Tibial artery (tissue), 4 donors: ENCODE data around the gene MED12L.

Experiments used
- DNase-seq, 2 donors: peaks; one replicate each; pipeline ENCODE4 v3.0.0-alpha.2; 2019
- H3K27ac ChIP-seq, 2 donors: fragments of 200-600 bp; sonication (generic) in 1 of 2; 1 replicate in 1 of 2; 2 replicates in 1 of 2; pipeline ENCODE4 v1.5.1; 2018 to 2019; ENCODE audit warnings: mild to moderate bottlenecking in 1 of 2
- H3K27me3 ChIP-seq, 2 donors: fragments of 200-600 bp; sonication (generic) in 1 of 2; one replicate each; pipeline versions ENCODE4 v1.5.1 to v1.6.0; 2016 to 2019
- H3K36me3 ChIP-seq, 3 donors: fragments of 200-600 bp; sonication (generic) in 2 of 3; one replicate each; pipeline ENCODE4 v1.5.1; 2016 to 2019; ENCODE audit warnings: mild to moderate bottlenecking in 2 of 3
- H3K4me1 ChIP-seq, 4 donors: fragments of 200-600 bp; sonication (generic) in 2 of 4; 1 replicate in 3 of 4; 2 replicates in 1 of 4; pipeline ENCODE4 v1.5.1; 2016 to 2019
- H3K4me3 ChIP-seq, 2 donors: fragments of 200-600 bp; sonication (generic) in 1 of 2; 1 replicate in 1 of 2; 2 replicates in 1 of 2; pipeline ENCODE4 v1.5.1; 2018 to 2019; ENCODE audit warnings: mild to moderate bottlenecking in 2 of 2
- H3K9me3 ChIP-seq, 3 donors: fragments of 200-600 bp; sonication (generic) in 1 of 3; one replicate each; pipeline ENCODE4 v1.5.1; 2016 to 2019
- intact Hi-C: fragments of 100-400 bp; cut with DNase I; formaldehyde crosslinking; loops from one replicate; pipeline ENCODE4 v1.15.0; 2023; ENCODE audit warnings: low total_unique reads
- TF ChIP-seq, protein P1 (sequence below), 2 experiments: fragments of 200-600 bp in 1 of 2; fragments of 450-650 bp in 1 of 2; IDR thresholded peaks; one replicate each; pipeline ENCODE4 v1.5.1; 2017 to 2019; ENCODE audit warnings: antibody characterized with exemption in 2 of 2, mild to moderate bottlenecking in 1 of 2, moderate library complexity in 1 of 2

The MED12L gene

DNA sequence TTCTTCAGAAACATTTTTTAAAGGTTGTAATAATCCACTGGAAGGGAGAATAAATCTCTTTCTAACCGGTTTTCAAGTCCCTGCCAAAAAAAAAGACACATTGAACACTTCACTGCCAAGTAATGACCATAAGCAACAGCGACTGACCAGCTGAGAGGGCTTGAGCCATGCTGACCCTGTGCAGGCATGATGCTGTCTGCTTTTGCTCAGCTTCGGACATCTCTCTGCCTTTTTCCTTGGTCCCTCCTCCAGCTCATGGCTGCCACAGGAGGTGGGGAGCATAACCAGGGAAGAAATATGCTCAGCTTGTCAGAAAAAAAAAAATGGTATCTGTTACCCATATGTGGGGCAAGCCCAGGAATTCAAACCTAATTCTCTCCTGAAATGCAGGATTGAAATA lies 373.9 kb downstream of the MED12L start:
- intact Hi-C loops, result no loop called here
- TF ChIP-seq, protein P1, sequence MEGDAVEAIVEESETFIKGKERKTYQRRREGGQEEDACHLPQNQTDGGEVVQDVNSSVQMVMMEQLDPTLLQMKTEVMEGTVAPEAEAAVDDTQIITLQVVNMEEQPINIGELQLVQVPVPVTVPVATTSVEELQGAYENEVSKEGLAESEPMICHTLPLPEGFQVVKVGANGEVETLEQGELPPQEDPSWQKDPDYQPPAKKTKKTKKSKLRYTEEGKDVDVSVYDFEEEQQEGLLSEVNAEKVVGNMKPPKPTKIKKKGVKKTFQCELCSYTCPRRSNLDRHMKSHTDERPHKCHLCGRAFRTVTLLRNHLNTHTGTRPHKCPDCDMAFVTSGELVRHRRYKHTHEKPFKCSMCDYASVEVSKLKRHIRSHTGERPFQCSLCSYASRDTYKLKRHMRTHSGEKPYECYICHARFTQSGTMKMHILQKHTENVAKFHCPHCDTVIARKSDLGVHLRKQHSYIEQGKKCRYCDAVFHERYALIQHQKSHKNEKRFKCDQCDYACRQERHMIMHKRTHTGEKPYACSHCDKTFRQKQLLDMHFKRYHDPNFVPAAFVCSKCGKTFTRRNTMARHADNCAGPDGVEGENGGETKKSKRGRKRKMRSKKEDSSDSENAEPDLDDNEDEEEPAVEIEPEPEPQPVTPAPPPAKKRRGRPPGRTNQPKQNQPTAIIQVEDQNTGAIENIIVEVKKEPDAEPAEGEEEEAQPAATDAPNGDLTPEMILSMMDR (IDR thresholded peaks at IDR 0.05), result no peak
- H3K4me3 ChIP-seq, result no peak overlapping the region
- H3K4me1 ChIP-seq, result peaks cover 0 to 9% (median 4%) of the 10 kb centered on the region in 4 donors
- no peaks in the 10 kb centered on the region for H3K36me3 ChIP-seq
- H3K27me3 ChIP-seq, result peaks cover 0 to 10% of the 10 kb centered on the region in 2 donors
- DNase-seq, result no peak
- no peaks in the 10 kb centered on the region for H3K9me3 ChIP-seq
- no peak overlapping the region for H3K27ac ChIP-seq

DNA sequence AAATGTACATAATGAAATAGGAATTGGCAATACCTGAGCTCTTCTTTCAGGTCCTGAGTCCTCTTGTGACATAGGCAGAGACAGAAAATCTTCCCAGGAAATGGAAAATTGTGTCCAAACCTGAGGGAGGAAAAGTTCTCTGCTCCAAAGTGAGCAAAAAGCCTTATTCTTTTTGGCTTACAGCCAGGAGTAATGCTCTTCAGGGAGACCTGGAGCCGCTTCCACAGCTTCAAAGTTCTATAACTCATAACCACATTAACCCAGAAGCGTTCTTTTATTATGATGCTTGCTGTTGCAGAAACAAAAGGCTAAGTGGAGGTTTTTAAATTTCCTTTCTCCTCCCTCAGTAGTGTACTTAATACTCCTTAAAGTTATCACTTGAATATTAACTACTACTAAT lies 374.8 kb downstream of the MED12L start:
- no peak overlapping the region for H3K27ac ChIP-seq
- DNase-seq, result no peak
- peaks cover 0 to 10% of the 10 kb centered on the region in 2 donors for H3K27me3 ChIP-seq
- peaks cover 0 to 9% (median 4%) of the 10 kb centered on the region in 4 donors for H3K4me1 ChIP-seq
- peak overlapping the region in 1 of 2 donors; percentile 49 for H3K4me3 ChIP-seq
- intact Hi-C loops, result no loop called here
- H3K9me3 ChIP-seq, result no peaks in the 10 kb centered on the region
- H3K36me3 ChIP-seq, result no peaks in the 10 kb centered on the region
- TF ChIP-seq, protein P1 (IDR thresholded peaks at IDR 0.05), result no peak

DNA sequence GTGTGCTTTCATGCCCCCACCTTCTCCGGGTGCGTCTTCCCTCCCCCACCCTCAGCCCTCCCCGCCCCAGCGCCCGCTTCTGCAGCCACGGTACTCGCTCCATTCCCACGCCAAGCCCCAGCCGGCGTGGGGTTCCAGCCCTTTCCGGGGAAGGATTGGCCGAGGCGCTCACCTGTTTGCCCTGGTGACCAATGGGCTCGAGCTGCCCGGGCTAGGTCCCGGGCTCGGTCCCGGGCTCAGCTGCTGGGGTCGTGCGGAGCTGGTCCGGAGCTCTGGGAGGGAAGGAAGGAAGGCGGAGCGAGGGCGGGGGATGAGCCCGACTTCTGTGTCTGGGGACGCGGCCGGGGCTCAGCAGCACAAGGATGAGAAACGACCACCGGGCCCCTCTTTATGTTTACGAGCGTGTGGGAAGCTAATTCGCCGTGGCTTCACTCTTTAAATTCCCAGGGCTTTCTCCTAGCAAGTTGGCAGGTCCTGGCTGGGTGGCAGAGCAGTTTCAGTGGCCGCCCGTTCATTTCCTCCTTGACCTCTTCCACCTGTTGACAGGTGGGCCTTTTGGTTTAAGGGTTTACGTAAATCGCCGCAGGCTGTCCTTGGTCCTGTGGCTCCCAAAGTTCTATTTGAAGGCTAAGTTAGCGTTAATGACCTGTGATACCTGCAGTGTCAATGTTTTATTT lies 375.4 kb downstream of the MED12L start, which contains the start of gene IGSF10:
IGSF10 (minus strand) TSS at position 288 of the 677 bp plus-strand sequence. CDS start 2,352 bp downstream, outside the sequence.
- DNase-seq, result peak in 1 of 2 donors; percentile 67
- peaks cover 0 to 10% of the 10 kb centered on the region in 2 donors for H3K27me3 ChIP-seq
- intact Hi-C loops, result no loop called here
- H3K9me3 ChIP-seq, result no peaks in the 10 kb centered on the region
- H3K27ac ChIP-seq, result peak within 1 kb of the TSS in 1 of 2 donors; percentile 28
- peak within 1 kb of the TSS; percentile 49 to 53 for H3K4me3 ChIP-seq
- H3K4me1 ChIP-seq, result peaks cover 0 to 9% (median 4%) of the 10 kb centered on the region in 4 donors
- no peaks in the 10 kb centered on the region for H3K36me3 ChIP-seq
- TF ChIP-seq, protein P1 (IDR thresholded peaks at IDR 0.05), result no peak

DNA sequence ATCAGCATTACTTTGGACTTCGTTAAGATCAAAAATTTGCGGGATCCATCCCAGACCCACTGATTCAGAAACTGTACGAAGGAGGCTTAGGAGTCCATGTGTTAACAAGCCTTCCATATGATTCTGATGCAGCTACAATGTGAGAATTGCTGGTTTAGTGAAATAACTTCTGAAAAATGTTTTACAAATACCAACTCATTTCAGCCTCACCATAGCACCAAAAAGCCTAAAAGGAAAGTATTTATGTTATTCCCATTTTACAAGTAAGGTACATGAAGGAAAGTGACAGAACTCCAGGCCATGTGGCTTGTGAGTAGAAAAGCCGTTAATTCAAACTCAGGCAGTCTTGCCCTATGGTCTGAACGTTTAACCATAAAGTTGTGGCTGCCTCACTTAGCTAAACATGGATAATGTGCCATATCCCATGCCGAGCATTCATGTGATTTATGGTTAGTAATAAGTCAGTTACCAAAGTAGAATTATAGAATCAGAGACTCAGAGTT lies 376.9 kb downstream of the MED12L start:
- peaks cover 0 to 10% of the 10 kb centered on the region in 2 donors for H3K27me3 ChIP-seq
- H3K4me3 ChIP-seq, result no peak overlapping the region
- intact Hi-C loops, result no loop called here
- no peak for DNase-seq
- peaks cover 0 to 9% (median 4%) of the 10 kb centered on the region in 4 donors for H3K4me1 ChIP-seq
- H3K27ac ChIP-seq, result no peak overlapping the region
- no peaks in the 10 kb centered on the region for H3K9me3 ChIP-seq
- no peaks in the 10 kb centered on the region for H3K36me3 ChIP-seq
- TF ChIP-seq, protein P1 (IDR thresholded peaks at IDR 0.05), result no peak

DNA sequence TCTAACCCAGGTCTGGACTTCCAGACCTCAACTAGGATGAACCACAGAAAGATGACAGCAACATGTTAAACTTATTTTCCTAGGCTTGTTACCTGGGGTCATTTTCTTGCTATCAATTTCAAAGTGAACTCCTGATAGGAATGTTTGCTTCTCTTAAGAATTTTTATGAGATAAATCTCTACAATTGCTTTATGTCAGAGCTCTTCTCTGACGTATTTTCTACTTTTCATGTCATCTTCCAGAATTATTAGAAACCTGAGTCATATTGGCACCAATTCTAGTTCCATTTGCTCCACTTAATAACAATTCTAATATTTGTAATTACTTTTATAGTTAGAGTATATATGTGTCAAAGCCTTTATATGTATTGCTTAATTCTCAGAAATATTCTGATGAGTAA lies 377.5 kb downstream of the MED12L start:
- no peaks in the 10 kb centered on the region for H3K9me3 ChIP-seq
- no peaks in the 10 kb centered on the region for H3K36me3 ChIP-seq
- H3K4me3 ChIP-seq, result no peak overlapping the region
- DNase-seq, result no peak
- no peak overlapping the region for H3K27ac ChIP-seq
- intact Hi-C loops, result no loop called here
- peaks cover 0 to 9% (median 4%) of the 10 kb centered on the region in 4 donors for H3K4me1 ChIP-seq
- peaks cover 0 to 10% of the 10 kb centered on the region in 2 donors for H3K27me3 ChIP-seq
- TF ChIP-seq, protein P1 (IDR thresholded peaks at IDR 0.05), result no peak
